IPS-20b (cell line): ENCODE measurements around the gene RAVER2.
"Not testable (repeated sequence)": the region's sequence is repeated elsewhere in the genome, so short reads cannot be mapped to it uniquely, and the experiment has no call there.

Experiments used
- H3K27ac ChIP-seq: one replicate; pipeline ENCODE4 v1.5.1; 2013; ENCODE audit warnings: low read length
- H3K27me3 ChIP-seq: 2 replicates; pipeline ENCODE4 v1.6.1; 2013; ENCODE audit warnings: mild to moderate bottlenecking, low read length, inconsistent platforms; ENCODE audit not compliant: insufficient read depth
- H3K36me3 ChIP-seq: 2 replicates; pipeline ENCODE4 v1.6.1; 2013; ENCODE audit warnings: low read depth, mild to moderate bottlenecking, inconsistent platforms, low read length, moderate library complexity; ENCODE audit not compliant: insufficient read depth
- H3K4me1 ChIP-seq: 2 replicates; pipeline ENCODE4 v1.6.1; 2013; ENCODE audit warnings: mild to moderate bottlenecking, control low read depth, inconsistent platforms, low read length, moderate library complexity; ENCODE audit not compliant: insufficient read depth
- H3K4me3 ChIP-seq: 2 replicates; pipeline ENCODE4 v1.5.1; 2013; ENCODE audit warnings: mild to moderate bottlenecking, low read length, inconsistent platforms
- H3K9ac ChIP-seq: 2 replicates; pipeline ENCODE4 v1.6.1; 2013; ENCODE audit warnings: low read depth, mild to moderate bottlenecking, inconsistent platforms, low read length, moderate library complexity
- H3K9me3 ChIP-seq: 2 replicates; pipeline ENCODE4 v1.6.1; 2013; ENCODE audit warnings: mild to moderate bottlenecking, low read depth, low read length, inconsistent platforms; ENCODE audit not compliant: insufficient read depth

RAVER2 gene

DNA sequence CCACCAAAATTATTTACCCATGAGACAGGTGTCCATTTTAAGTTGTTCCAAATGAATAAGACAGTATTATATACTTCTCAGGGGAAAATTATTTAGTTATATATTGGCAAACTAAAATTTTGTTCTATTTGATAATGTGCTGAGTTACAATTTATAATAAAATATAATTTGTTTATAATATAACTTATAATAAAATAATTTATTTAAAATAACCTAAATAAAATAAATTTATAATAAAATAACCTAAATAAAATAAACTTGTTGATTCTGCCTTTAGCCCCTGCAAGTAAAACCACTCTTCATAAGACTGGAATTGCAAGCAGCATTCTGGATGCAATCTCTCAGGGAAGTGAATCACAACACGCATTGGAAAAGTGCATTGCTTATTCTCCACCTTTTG lies 69.6 kb downstream of the RAVER2 start:
- no peak overlapping the region for H3K9ac ChIP-seq
- H3K27me3 ChIP-seq: no peaks in the 10 kb centered on the region
- H3K4me1 ChIP-seq: no peaks in the 10 kb centered on the region
- H3K27ac ChIP-seq: no peak overlapping the region
- H3K4me3 ChIP-seq: no peak overlapping the region
- no peaks in the 10 kb centered on the region for H3K9me3 ChIP-seq
- peaks cover 15% of the 10 kb centered on the region for H3K36me3 ChIP-seq

DNA sequence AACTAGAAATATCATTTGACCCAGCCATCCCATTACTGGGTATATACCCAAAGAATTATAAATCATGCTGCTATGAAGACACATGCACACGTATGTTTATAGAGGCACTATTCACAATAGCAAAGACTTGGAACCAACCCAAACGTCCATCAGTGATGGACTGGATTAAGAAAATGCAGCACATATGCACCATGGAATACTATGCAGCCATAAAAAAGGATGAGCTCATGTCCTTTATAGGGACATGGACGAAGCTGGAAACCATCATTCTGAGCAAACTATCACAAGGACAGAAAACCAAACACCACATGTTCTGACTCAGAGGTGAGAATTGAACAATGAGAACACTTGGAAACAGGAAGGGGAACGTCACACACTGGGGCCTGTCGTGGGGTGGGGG lies 72.5 kb downstream of the RAVER2 start:
- not testable (repeated sequence) for H3K9ac ChIP-seq, H3K27me3 ChIP-seq, H3K27ac ChIP-seq, H3K4me3 ChIP-seq, H3K4me1 ChIP-seq, H3K9me3 ChIP-seq
- peaks cover 10% of the 10 kb centered on the region for H3K36me3 ChIP-seq

DNA sequence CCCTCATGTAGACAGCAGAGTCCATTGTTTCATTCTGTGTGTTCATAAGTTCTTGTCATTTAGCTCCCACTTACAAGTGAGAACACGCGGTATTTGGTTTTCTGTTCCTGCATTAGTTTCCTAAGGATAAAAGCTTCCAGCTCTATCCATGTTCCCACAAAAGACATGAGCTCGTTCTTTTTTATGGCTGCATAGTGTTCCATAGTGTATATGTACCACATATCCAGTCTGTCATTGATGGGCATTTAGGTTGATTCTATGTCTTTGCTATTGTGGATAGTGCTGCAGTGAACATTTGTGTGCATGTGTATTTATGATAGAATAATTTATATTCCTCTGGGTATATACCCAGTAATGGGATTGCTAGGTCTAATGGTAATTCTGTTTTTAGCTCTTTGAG lies 75.7 kb downstream of the RAVER2 start:
- H3K27ac ChIP-seq, H3K9ac ChIP-seq, H3K4me3 ChIP-seq, H3K36me3 ChIP-seq, H3K9me3 ChIP-seq, H3K27me3 ChIP-seq, H3K4me1 ChIP-seq: not testable (repeated sequence)

DNA sequence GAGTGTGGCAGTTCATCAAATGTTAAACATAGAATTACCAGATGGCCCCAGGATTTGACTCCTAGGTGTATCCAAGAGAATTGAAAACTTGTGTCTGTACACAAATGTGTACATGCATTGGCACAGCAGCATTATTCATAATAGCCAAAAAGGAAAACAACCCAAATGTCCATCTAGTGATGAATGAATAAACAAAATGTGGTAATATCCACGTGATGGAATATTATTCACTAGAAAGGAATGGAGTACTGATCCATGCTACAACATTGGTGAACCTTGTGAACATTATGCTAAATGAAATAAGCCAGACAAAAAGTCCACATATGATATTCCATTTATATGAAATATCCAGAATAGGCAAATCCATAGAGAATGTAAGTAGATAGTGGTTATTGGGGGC lies 77.7 kb downstream of the RAVER2 start:
- Histone ChIP-seq H3K27me3 (no peaks in the 10 kb centered on the region), H3K27ac (no peak overlapping the region), H3K4me3 (no peak overlapping the region), H3K9me3 (no peaks in the 10 kb centered on the region), H3K9ac (no peak overlapping the region), H3K4me1 (no peaks in the 10 kb centered on the region), H3K36me3 (no peaks in the 10 kb centered on the region)

DNA sequence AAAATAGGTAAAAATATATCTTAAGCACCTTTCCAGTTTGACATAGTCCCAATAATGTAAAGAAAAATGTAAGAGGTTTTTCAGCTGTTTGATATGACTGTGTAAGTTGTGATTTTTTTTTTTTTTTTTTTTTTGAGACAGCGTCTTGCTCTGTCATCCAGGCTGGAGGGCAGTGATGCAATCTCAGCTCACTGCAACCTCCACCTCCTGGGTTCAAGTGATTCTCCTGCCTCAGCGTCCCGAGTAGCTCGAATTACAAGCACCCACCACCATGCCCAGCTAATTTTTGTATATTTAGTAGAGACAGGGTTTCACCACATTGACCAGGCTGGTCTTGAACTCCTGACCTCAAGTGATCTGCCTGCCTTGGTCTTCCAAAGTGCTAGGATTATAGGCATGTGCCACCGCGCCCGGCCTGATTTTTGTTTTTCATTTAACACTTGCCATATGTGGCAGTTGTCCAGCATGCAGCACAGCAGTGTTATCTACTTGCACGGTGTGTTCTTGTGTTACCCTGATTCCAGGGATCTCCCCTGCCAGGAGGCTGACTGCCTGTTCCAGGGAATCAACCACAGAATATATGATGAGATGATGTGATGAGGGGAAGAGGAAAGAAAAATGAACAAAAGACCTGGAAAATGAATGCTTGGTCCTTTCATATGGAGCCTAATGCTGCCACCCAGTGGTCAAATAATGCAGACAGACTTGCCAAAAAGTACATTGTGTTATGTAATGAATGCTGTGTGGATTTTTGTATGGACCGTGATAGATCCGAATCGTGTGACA lies 79.0 kb downstream of the RAVER2 start:
- H3K9me3 ChIP-seq: no peaks in the 10 kb centered on the region
- no peak overlapping the region for H3K4me3 ChIP-seq
- H3K9ac ChIP-seq: no peak overlapping the region
- no peaks in the 10 kb centered on the region for H3K4me1 ChIP-seq
- H3K36me3 ChIP-seq: no peaks in the 10 kb centered on the region
- no peaks in the 10 kb centered on the region for H3K27me3 ChIP-seq
- H3K27ac ChIP-seq: no peak overlapping the region

DNA sequence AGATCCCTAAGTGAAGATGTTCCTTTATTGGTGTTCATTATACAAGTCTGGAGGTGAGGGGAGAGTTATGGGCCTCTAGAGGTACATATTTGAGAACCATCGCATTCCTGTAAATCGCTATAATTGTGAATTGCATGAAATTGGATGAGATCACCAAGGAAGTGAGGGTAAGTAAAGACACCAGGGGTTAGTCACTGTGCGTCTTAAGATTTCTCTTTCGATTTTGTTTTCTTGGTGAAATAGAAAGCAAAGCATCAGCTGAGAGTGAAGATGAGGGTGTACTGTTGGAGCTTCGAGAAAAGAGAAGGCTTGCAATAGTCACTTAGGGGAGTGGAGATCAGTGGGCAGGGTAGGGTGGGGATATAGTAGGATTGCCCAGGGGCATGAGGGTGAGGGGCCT lies 82.1 kb downstream of the RAVER2 start:
- H3K4me3 ChIP-seq: no peak overlapping the region

DNA sequence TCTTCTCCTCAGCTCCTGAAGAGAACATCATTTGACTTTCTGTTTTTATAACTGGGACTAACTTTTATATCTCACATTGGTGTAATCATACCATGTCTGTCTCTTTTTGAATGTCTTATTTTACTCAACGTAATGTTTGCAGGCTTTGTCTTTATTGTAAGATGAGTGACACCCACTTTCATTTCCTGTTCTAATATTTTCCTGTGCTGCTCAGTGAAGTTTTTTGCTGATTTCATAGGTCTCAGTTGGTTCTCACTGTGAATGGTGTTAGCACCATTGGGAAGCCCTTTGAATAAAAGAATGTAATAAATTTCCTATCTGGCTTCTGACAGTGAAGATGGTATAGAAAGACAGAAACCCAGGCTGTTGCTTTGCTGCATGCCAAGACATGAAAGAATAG lies 84.0 kb downstream of the RAVER2 start:
- Histone ChIP-seq H3K9ac (no peak overlapping the region), H3K4me3 (no peak overlapping the region), H3K4me1 (no peaks in the 10 kb centered on the region; the same call in 1 of the 2 replicates), H3K27ac (no peak overlapping the region), H3K9me3 (no peaks in the 10 kb centered on the region), H3K36me3 (peaks cover 15% of the 10 kb centered on the region; the same call in 1 of the 2 replicates), H3K27me3 (no peaks in the 10 kb centered on the region)

More for the DNA sequence above, 82.1 kb downstream of the RAVER2 start:
- no peaks in the 10 kb centered on the region for H3K9me3 ChIP-seq
- H3K27ac ChIP-seq: no peak overlapping the region
- H3K9ac ChIP-seq: no peak overlapping the region
- H3K36me3 ChIP-seq: no peaks in the 10 kb centered on the region
- no peaks in the 10 kb centered on the region; the same call in 1 of the 2 replicates for H3K4me1 ChIP-seq
- no peaks in the 10 kb centered on the region for H3K27me3 ChIP-seq

DNA sequence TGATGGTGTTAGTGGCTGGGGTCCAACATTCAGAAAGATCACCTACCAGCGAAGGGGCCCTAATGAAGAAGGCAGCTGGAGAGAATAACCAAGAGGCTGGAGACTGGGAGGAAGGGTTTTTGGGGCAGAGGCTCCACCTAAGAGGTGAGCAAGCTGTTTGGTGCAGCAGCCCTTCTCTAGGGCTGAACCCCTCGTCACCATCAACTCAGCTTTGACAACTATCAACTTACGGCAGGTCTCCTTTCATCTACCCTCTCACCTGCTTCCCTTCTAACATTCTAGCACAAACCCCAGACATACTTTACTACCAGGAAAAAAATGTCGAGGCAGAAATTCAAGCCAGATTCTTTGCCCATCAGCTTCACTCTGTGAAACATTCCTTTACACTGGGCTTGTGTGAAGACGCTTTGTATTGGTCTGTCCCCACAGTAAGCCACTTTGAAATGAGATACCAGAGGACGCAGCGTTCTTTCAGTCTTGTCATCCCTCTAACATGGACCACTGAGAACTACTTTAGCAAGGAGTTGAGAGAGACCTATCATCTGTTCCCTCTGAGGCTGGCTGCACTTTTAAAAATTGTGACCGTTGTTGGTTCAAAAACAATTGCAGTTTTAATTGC lies 84.6 kb downstream of the RAVER2 start:
- H3K27ac ChIP-seq: no peak overlapping the region
- no peak overlapping the region for H3K4me3 ChIP-seq
- H3K9me3 ChIP-seq: no peaks in the 10 kb centered on the region
- H3K9ac ChIP-seq: no peak overlapping the region
- H3K36me3 ChIP-seq: peaks cover 21% of the 10 kb centered on the region; the same call in 1 of the 2 replicates
- H3K4me1 ChIP-seq: no peaks in the 10 kb centered on the region; the same call in 1 of the 2 replicates
- no peaks in the 10 kb centered on the region for H3K27me3 ChIP-seq

DNA sequence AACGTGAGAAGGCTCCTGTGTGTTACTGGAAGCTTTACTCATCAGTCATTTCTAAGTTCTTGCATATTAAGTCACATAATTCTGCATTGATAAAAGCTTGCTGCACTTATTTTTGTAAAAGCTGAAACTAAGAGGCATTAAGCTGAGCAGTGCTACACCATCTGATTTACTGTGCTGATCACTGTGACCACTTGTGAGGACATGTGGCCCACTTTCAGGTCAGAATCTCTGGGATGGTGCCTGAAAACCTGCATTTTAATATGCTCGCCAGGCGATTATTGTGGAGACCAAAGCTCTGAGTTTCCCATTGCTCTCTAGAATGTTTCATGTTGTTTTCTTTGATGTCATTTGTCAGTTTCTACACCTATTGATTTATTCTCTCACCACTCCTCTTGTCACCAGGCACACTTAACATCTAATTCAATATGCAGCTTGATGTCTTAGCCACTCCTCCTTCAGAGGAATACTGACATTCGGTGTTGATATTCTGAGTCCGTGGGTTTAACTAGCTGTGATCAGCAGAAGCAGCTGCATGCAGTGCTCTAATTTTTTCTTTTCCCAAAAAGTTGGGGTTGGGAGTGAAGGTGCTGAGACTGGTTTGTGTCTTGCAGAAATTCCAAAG lies 85.3 kb downstream of the RAVER2 start:
- no peaks in the 10 kb centered on the region for H3K27me3 ChIP-seq
- no peak overlapping the region for H3K9ac ChIP-seq
- H3K9me3 ChIP-seq: no peaks in the 10 kb centered on the region
- no peaks in the 10 kb centered on the region; the same call in 1 of the 2 replicates for H3K4me1 ChIP-seq
- no peak overlapping the region for H3K4me3 ChIP-seq
- H3K36me3 ChIP-seq: peaks cover 27% of the 10 kb centered on the region
- no peak overlapping the region for H3K27ac ChIP-seq

DNA sequence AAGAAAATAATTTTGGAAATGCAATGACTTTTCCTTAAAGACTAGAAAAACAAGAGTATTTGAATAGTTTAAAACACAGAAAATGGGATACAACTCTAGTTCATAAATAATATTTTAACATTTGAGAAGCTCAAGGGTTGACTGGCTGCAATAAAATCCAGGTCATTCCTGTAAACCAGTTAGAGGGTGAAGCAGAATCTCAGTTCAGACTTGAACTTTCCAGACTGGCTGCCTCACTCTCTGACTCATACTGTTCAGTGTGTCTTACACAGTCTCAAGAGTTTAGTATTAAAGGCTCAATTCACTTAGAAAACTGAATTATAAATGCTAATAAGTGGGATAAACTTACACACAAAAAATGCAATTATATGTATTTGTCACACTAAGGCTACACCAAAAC lies 89.9 kb downstream of the RAVER2 start:
- H3K4me3 ChIP-seq: no peak overlapping the region
- H3K9me3 ChIP-seq: no peaks in the 10 kb centered on the region
- H3K27ac ChIP-seq: no peak overlapping the region
- no peak overlapping the region for H3K9ac ChIP-seq
- H3K27me3 ChIP-seq: no peaks in the 10 kb centered on the region
- no peaks in the 10 kb centered on the region; the same call in 1 of the 2 replicates for H3K4me1 ChIP-seq
- H3K36me3 ChIP-seq: peaks cover 50% of the 10 kb centered on the region

DNA sequence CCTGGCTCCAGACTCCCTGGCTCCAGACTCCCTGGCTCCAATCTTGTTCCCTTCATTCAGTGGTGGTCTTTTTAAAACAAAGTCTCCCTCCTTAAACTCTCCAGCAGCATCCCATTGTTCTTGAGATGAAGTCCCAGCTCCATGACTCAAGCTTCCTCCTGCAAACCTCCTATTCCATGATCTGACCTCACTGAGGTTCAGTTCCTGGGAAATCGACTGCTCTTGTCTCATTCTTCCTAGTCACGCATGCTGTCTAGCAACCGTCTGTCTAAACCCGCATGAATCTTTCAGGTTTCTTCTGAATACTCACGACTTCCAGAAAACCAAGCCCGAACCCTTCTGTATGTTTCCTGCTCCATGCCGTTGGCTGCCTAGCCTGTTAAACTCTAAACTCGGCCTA lies 91.9 kb downstream of the RAVER2 start:
- no peaks in the 10 kb centered on the region for H3K27me3 ChIP-seq
- no peaks in the 10 kb centered on the region for H3K9me3 ChIP-seq
- H3K27ac ChIP-seq: no peak overlapping the region
- H3K9ac ChIP-seq: no peak overlapping the region
- H3K36me3 ChIP-seq: peaks cover 54% of the 10 kb centered on the region
- no peak overlapping the region for H3K4me3 ChIP-seq
- no peaks in the 10 kb centered on the region for H3K4me1 ChIP-seq

DNA sequence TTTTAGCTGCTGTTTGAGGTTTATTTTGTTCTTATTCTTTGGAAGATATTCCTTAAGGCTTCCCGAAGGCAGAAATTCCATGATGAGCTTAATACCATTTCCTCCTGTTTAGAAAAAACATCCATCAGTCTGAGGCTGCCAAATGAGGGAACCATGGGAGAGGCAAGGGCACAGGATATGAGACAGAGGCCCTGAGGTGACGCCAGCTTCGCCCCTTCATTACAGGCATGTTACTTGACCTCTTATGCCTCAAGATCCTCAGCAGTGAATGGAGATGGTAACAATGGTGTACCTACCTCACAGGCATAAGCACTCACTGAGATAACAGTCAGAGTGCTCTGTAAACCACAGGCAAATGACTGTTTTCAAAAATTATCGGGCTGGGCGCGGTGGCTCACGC lies 93.6 kb downstream of the RAVER2 start:
- no peaks in the 10 kb centered on the region for H3K27me3 ChIP-seq

More for the DNA sequence above, 93.6 kb downstream of the RAVER2 start:
- H3K9ac ChIP-seq: no peak overlapping the region
- no peak overlapping the region for H3K4me3 ChIP-seq
- H3K4me1 ChIP-seq: no peaks in the 10 kb centered on the region
- peaks cover 42% of the 10 kb centered on the region for H3K36me3 ChIP-seq
- H3K27ac ChIP-seq: no peak overlapping the region
- H3K9me3 ChIP-seq: no peaks in the 10 kb centered on the region
